Measurements from ENCODE around the gene GCHFR.

Gene GCHFR

GRCh38 chr15:40807028-40807887 is 43.4 kb downstream of the GCHFR start, which contains the start of the genes DNAJC17 and ZFYVE19:
TSS of gene DNAJC17 (minus strand) at chr15:40807473. CDS start at chr15:40807446, 27 bp downstream.
TSS of gene ZFYVE19 (plus strand) at chr15:40807089. CDS start at chr15:40807590, 501 bp downstream.
- TF ChIP-seq CTCF (IDR thresholded peaks at IDR 0.05; ENCODE audit: low read depth, low read length, missing control alignments): no peak
- H3K4me3 ChIP-seq (replicated peaks; ENCODE audit: low read depth, low read length): peak within 1 kb of the TSS; percentile 78
- DNase-seq (ENCODE audit: extremely low read depth, low read depth): peak; percentile 91

- H3K4me3 ChIP-seq (replicated peaks; ENCODE audit: low read depth, low read length): peak overlapping the region; percentile 78
- TF ChIP-seq CTCF (IDR thresholded peaks at IDR 0.05; ENCODE audit: low read depth, low read length, missing control alignments): no peak
- DNase-seq (ENCODE audit: extremely low read depth, low read depth): no peak
Observed at GRCh38 chr15:40807888-40808461, 44.1 kb downstream of the GCHFR start.

GRCh38 chr15:40808861-40809450 is 45.1 kb downstream of the GCHFR start:
- no peak overlapping the region for H3K4me3 ChIP-seq (replicated peaks; ENCODE audit: low read depth, low read length)
- no peak for DNase-seq (ENCODE audit: extremely low read depth, low read depth)
- no peak for TF ChIP-seq CTCF (IDR thresholded peaks at IDR 0.05; ENCODE audit: low read depth, low read length, missing control alignments)

GRCh38 chr15:40812721-40813425 is 49.0 kb downstream of the GCHFR start:
- H3K4me3 ChIP-seq (replicated peaks; ENCODE audit: low read depth, low read length): no peak overlapping the region
- TF ChIP-seq CTCF (IDR thresholded peaks at IDR 0.05; ENCODE audit: low read depth, low read length, missing control alignments): no peak

GRCh38 chr15:40815042-40815698 is 51.3 kb downstream of the GCHFR start:
- TF ChIP-seq CTCF (IDR thresholded peaks at IDR 0.05; ENCODE audit: low read depth, low read length, missing control alignments): no peak
- no peak overlapping the region for H3K4me3 ChIP-seq (replicated peaks; ENCODE audit: low read depth, low read length)
- no peak for DNase-seq (ENCODE audit: extremely low read depth, low read depth)

More at GRCh38 chr15:40812721-40813425, 49.0 kb downstream of the GCHFR start:
- DNase-seq (ENCODE audit: extremely low read depth, low read depth): no peak

Data from HFF-Myc (cell line).